Ishikawa (cell line): ENCODE data around the gene GAMT.

ENCODE experiments used
- CEBPB ChIP-seq: IDR thresholded peaks from 2 replicates; pipeline ENCODE4 v1.6.1; 2012
- CREB1 ChIP-seq: IDR thresholded peaks from 2 replicates; pipeline ENCODE4 v1.6.1; 2012; ENCODE audit warnings: low read depth
- EGR1 ChIP-seq: IDR thresholded peaks from 2 replicates; pipeline ENCODE4 v1.6.1; 2012
- EP300 ChIP-seq: IDR thresholded peaks from 2 replicates; pipeline ENCODE4 v1.6.1; 2012; ENCODE audit warnings: borderline replicate concordance
- FOXM1 ChIP-seq: IDR thresholded peaks from 2 replicates; pipeline ENCODE4 v1.6.1; 2012; ENCODE audit warnings: low read depth, borderline replicate concordance
- MAX ChIP-seq: IDR thresholded peaks from 2 replicates; pipeline ENCODE4 v1.6.1; 2012
- RAD21 ChIP-seq: IDR thresholded peaks from 2 replicates; pipeline ENCODE4 v1.6.1; 2012; ENCODE audit warnings: low read depth
- REST ChIP-seq: IDR thresholded peaks from 2 replicates; pipeline ENCODE4 v1.6.1; 2012; ENCODE audit warnings: low read depth, mild to moderate bottlenecking
- TAF1 ChIP-seq: IDR thresholded peaks from 2 replicates; pipeline ENCODE4 v1.6.1; 2012; ENCODE audit warnings: low read depth, mild to moderate bottlenecking
- TCF12 ChIP-seq: IDR thresholded peaks from 2 replicates; pipeline ENCODE4 v1.6.1; 2012; ENCODE audit warnings: low read depth
- TEAD4 ChIP-seq: IDR thresholded peaks from 2 replicates; pipeline ENCODE4 v1.6.1; 2012
- YY1 ChIP-seq: IDR thresholded peaks from 2 replicates; pipeline ENCODE4 v1.6.1; 2012; ENCODE audit warnings: low read depth
- ZBTB7A ChIP-seq: IDR thresholded peaks from 2 replicates; pipeline ENCODE4 v1.6.1; 2012; ENCODE audit warnings: low read depth
- TF ChIP-seq, protein P1 (sequence below): IDR thresholded peaks from 2 replicates; pipeline ENCODE4 v1.6.1; 2012

DNA sequence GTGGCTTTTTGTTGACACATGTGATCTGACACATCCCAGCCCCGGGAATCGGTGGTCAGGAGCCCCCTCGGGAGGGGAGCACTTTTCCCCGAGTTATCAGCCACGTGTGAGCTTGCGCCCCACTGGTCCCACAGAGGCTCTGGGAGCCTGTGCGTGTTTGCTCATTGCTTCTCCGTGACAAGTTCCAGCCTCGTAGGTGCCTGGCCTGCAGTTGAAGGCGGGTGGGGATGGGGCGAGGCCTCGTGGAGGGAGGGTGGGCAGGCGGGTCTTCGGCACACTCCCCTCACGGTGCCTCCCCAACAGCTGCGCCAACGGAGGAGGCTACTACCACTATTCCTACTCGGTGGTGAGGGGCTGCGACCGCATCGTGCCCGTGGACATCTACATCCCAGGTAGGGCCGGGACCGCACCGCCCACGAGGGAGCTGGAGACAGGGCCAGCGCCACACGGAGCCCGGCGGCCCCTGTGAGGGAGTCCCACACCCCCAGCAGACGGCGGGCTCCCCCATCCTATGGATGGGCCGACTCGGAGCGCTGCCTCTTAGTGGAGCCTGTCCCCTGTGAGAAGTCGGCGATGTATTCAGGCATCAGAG is 8.3 kb downstream of the GAMT start:
- TF ChIP-seq MAX = no peak
- TF ChIP-seq FOXM1 = no peak
- TF ChIP-seq TAF1 = no peak
- no peak for TF ChIP-seq CEBPB
- TF ChIP-seq YY1 = no peak
- no peak for TF ChIP-seq EP300
- no peak for TF ChIP-seq REST
- TF ChIP-seq ZBTB7A = no peak
- TF ChIP-seq RAD21 = no peak
- no peak for TF ChIP-seq TEAD4
- no peak for TF ChIP-seq TCF12
- no peak for TF ChIP-seq EGR1
- TF ChIP-seq CREB1 = no peak
- TF ChIP-seq, protein P1, sequence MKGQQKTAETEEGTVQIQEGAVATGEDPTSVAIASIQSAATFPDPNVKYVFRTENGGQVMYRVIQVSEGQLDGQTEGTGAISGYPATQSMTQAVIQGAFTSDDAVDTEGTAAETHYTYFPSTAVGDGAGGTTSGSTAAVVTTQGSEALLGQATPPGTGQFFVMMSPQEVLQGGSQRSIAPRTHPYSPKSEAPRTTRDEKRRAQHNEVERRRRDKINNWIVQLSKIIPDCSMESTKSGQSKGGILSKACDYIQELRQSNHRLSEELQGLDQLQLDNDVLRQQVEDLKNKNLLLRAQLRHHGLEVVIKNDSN = no peak
